ENCODE measurements around the gene ROPN1B.
"Not testable (repeated sequence)": the region's sequence is repeated elsewhere in the genome, so short reads cannot be mapped to it uniquely, and the experiment has no call there.

GRCh38 chr3:125920191-125920590, 48.8 kb upstream of the ROPN1B start:
- TF ChIP-seq, protein P1, sequence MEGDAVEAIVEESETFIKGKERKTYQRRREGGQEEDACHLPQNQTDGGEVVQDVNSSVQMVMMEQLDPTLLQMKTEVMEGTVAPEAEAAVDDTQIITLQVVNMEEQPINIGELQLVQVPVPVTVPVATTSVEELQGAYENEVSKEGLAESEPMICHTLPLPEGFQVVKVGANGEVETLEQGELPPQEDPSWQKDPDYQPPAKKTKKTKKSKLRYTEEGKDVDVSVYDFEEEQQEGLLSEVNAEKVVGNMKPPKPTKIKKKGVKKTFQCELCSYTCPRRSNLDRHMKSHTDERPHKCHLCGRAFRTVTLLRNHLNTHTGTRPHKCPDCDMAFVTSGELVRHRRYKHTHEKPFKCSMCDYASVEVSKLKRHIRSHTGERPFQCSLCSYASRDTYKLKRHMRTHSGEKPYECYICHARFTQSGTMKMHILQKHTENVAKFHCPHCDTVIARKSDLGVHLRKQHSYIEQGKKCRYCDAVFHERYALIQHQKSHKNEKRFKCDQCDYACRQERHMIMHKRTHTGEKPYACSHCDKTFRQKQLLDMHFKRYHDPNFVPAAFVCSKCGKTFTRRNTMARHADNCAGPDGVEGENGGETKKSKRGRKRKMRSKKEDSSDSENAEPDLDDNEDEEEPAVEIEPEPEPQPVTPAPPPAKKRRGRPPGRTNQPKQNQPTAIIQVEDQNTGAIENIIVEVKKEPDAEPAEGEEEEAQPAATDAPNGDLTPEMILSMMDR (tag by site-specific recombination; IDR thresholded peaks at IDR 0.05), result not testable (repeated sequence)
- TF ChIP-seq ZNF639 (tag by site-specific recombination; IDR thresholded peaks at IDR 0.05); KLF10 (tag by site-specific recombination; IDR thresholded peaks at IDR 0.05); YY1 (tag by site-specific recombination; IDR thresholded peaks at IDR 0.05); ZNF394 (tag by site-specific recombination; IDR thresholded peaks at IDR 0.05; ENCODE audit: borderline replicate concordance); MYNN (tag by site-specific recombination; IDR thresholded peaks at IDR 0.05; ENCODE audit: borderline replicate concordance); ZNF416 (tag by site-specific recombination; IDR thresholded peaks at IDR 0.05); ZFP41 (tag by site-specific recombination; IDR thresholded peaks at IDR 0.05; ENCODE audit: borderline replicate concordance): not testable (repeated sequence)

Measured in HEK293 (cell line).